HepG2 (cell line): ENCODE data around the gene HOXA10. TPM values are rescaled to one million over a fixed set of nuclear protein-coding genes. Genes with fewer than 3 reads are reported as not detected.
A peak's percentile ranks its signal among the peaks of the same experiment; 100 is the strongest.

Experiments
- BHLHE40 ChIP-seq: IDR thresholded peaks from 2 replicates; pipeline ENCODE4 v1.6.1; 2011; ENCODE audit warnings: low read length, improper control_type of control experiment
- FOXA3 ChIP-seq: IDR thresholded peaks from 2 replicates; pipeline ENCODE4 v1.6.1; 2016; ENCODE audit warnings: missing genetic modification reagents, missing compliant biosample characterization
- KMT2A ChIP-seq: sonication (generic); formaldehyde crosslinking; IDR thresholded peaks from 2 replicates; pipeline ENCODE4 v1.4.0; 2020; ENCODE audit warnings: missing genetic modification reagents
- SAP130 ChIP-seq: IDR thresholded peaks from 2 replicates; pipeline ENCODE4 v1.6.1; 2016; ENCODE audit warnings: low read depth
- ZNF460 ChIP-seq: sonication (generic); formaldehyde crosslinking; IDR thresholded peaks from 2 replicates; pipeline ENCODE4 v1.5.1; 2020; ENCODE audit warnings: missing genetic modification reagents, mild to moderate bottlenecking, borderline replicate concordance
- ZNF660 ChIP-seq: sonication (generic); formaldehyde crosslinking; IDR thresholded peaks from 2 replicates; pipeline ENCODE4 v1.5.1; 2020; ENCODE audit warnings: mild to moderate bottlenecking, low read depth, missing genetic modification reagents, borderline replicate concordance
- polyA plus RNA-seq, 8 experiments: library from polyadenylated mRNA; depleted of rRNA in 3 of 8; stranded (reverse) in 7 of 8; unstranded in 1 of 8; fragments of >200 nt; fragmentation: Illumina TruSeq in 4 of 8; extraction: Trizol in 4 of 8; gene quantifications; 2 replicates each; pipeline versions ENCODE4 v1.2.1 to v1.2.3, GENCODE V29; 2011 to 2016; ENCODE audit warnings: low read depth in 4 of 8, missing spikeins in 1 of 8, mixed read lengths in 1 of 8; ENCODE audit not compliant: insufficient read depth in 1 of 8
- total RNA-seq, 5 experiments: library from RNA; depleted of rRNA; stranded (reverse); fragments of >200 nt; fragmentation: Illumina TruSeq; extraction: Trizol; gene quantifications; 2 replicates each; pipeline ENCODE4 v1.2.3, GENCODE V29; 2016; ENCODE audit warnings: low read depth in 1 of 5
- TF ChIP-seq, protein P1 (sequence below), 2 experiments: sonication (generic) in 1 of 2; formaldehyde crosslinking in 1 of 2; IDR thresholded peaks; 2 replicates each; pipeline versions ENCODE4 v1.6.1 to v1.9.0; 2014 to 2022; ENCODE audit warnings: antibody characterized with exemption in 1 of 2, borderline replicate concordance in 1 of 2, inconsistent platforms in 1 of 2, low read depth in 1 of 2, missing genetic modification reagents in 1 of 2
- TF ChIP-seq, protein P2 (sequence below): sonication (generic); formaldehyde crosslinking; IDR thresholded peaks from 2 replicates; pipeline ENCODE4 v1.4.0; 2020; ENCODE audit warnings: missing genetic modification reagents, borderline replicate concordance
- TF ChIP-seq, protein P3 (sequence below): sonication (generic); formaldehyde crosslinking; IDR thresholded peaks from 2 replicates; pipeline ENCODE4 v1.4.0; 2020; ENCODE audit warnings: missing genetic modification reagents
- TF ChIP-seq, protein P4 (sequence below): sonication (generic); formaldehyde crosslinking; IDR thresholded peaks from 2 replicates; pipeline ENCODE4 v1.5.0; 2020; ENCODE audit warnings: missing genetic modification reagents, mild to moderate bottlenecking, borderline replicate concordance
- TF ChIP-seq, protein P5 (sequence below): IDR thresholded peaks from 2 replicates; pipeline ENCODE4 v1.4.0; 2020; ENCODE audit warnings: mild to moderate bottlenecking, missing genetic modification reagents

HOXA10 gene
- total and polyA plus RNA-seq, 2 of the 13 experiments (the other 11 are each of a cell fraction or from before 2014, with no cell fraction given), result not detected

DNA sequence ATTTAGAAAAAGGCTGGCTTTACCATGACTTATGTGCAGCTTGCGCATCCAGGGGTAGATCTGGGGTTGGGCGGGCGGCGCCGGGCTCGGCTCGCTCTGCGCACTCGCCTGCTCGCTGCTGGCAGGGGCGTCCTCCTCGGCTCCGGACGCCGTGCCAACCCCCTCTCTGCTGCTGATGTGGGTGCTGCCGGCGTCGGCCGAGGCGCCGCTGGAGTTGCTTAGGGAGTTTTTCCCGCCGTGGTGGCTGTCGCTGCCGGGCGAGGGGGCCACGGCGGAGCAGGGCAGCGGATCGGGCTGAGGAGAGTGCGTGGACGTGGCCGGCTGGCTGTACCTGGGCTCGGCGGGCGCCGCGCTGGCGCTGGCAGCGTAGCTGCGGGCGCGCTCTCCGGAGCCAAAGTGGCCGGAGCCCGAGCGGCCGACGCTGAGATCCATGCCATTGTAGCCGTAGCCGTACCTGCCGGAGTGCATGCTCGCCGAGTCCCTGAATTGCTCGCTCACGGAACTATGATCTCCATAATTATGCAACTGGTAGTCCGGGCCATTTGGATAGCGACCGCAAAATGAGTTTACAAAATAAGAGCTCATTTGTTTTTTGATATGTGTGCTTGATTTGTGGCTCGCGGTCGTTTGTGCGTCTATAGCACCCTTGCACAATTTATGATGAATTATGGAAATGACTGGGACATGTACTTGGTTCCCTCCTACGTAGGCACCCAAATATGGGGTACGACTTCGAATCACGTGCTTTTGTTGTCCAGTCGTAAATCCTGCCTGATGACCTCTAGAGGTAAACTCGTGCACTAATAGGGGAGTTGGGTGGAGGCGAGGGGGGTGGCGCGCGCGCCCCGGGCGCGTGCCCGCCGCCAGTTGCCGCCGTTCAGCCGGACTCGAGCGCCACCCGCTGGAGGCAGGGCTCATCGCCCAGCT lies 30.8 kb downstream of the HOXA10 start, which contains the start of gene HOXA5 (continued):
- TF ChIP-seq, protein P1, sequence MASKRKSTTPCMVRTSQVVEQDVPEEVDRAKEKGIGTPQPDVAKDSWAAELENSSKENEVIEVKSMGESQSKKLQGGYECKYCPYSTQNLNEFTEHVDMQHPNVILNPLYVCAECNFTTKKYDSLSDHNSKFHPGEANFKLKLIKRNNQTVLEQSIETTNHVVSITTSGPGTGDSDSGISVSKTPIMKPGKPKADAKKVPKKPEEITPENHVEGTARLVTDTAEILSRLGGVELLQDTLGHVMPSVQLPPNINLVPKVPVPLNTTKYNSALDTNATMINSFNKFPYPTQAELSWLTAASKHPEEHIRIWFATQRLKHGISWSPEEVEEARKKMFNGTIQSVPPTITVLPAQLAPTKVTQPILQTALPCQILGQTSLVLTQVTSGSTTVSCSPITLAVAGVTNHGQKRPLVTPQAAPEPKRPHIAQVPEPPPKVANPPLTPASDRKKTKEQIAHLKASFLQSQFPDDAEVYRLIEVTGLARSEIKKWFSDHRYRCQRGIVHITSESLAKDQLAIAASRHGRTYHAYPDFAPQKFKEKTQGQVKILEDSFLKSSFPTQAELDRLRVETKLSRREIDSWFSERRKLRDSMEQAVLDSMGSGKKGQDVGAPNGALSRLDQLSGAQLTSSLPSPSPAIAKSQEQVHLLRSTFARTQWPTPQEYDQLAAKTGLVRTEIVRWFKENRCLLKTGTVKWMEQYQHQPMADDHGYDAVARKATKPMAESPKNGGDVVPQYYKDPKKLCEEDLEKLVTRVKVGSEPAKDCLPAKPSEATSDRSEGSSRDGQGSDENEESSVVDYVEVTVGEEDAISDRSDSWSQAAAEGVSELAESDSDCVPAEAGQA (IDR thresholded peaks at IDR 0.05; ENCODE audit: low read depth), result no peak
- TF ChIP-seq, protein P1 (CRISPR knock-in tag; IDR thresholded peaks at IDR 0.05; ENCODE audit: borderline replicate concordance), result no peak
- TF ChIP-seq, protein P2, sequence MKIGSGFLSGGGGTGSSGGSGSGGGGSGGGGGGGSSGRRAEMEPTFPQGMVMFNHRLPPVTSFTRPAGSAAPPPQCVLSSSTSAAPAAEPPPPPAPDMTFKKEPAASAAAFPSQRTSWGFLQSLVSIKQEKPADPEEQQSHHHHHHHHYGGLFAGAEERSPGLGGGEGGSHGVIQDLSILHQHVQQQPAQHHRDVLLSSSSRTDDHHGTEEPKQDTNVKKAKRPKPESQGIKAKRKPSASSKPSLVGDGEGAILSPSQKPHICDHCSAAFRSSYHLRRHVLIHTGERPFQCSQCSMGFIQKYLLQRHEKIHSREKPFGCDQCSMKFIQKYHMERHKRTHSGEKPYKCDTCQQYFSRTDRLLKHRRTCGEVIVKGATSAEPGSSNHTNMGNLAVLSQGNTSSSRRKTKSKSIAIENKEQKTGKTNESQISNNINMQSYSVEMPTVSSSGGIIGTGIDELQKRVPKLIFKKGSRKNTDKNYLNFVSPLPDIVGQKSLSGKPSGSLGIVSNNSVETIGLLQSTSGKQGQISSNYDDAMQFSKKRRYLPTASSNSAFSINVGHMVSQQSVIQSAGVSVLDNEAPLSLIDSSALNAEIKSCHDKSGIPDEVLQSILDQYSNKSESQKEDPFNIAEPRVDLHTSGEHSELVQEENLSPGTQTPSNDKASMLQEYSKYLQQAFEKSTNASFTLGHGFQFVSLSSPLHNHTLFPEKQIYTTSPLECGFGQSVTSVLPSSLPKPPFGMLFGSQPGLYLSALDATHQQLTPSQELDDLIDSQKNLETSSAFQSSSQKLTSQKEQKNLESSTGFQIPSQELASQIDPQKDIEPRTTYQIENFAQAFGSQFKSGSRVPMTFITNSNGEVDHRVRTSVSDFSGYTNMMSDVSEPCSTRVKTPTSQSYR (CRISPR knock-in tag), result no peak
- TF ChIP-seq, protein P3, sequence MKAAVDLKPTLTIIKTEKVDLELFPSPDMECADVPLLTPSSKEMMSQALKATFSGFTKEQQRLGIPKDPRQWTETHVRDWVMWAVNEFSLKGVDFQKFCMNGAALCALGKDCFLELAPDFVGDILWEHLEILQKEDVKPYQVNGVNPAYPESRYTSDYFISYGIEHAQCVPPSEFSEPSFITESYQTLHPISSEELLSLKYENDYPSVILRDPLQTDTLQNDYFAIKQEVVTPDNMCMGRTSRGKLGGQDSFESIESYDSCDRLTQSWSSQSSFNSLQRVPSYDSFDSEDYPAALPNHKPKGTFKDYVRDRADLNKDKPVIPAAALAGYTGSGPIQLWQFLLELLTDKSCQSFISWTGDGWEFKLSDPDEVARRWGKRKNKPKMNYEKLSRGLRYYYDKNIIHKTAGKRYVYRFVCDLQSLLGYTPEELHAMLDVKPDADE (CRISPR knock-in tag), result no peak
- peak; percentile 77 for TF ChIP-seq BHLHE40
- TF ChIP-seq ZNF660 (CRISPR knock-in tag), result no peak
- TF ChIP-seq SAP130 (CRISPR knock-in tag), result peak; percentile 58
- peak; percentile 37; the same call in 1 of the 2 replicates for TF ChIP-seq KMT2A (CRISPR knock-in tag)
- TF ChIP-seq, protein P4, sequence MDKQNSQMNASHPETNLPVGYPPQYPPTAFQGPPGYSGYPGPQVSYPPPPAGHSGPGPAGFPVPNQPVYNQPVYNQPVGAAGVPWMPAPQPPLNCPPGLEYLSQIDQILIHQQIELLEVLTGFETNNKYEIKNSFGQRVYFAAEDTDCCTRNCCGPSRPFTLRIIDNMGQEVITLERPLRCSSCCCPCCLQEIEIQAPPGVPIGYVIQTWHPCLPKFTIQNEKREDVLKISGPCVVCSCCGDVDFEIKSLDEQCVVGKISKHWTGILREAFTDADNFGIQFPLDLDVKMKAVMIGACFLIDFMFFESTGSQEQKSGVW (CRISPR knock-in tag), result no peak
- TF ChIP-seq ZNF460, result no peak
- TF ChIP-seq FOXA3 (CRISPR knock-in tag), result peak; percentile 25; the same call in 1 of the 2 replicates
- TF ChIP-seq, protein P5, sequence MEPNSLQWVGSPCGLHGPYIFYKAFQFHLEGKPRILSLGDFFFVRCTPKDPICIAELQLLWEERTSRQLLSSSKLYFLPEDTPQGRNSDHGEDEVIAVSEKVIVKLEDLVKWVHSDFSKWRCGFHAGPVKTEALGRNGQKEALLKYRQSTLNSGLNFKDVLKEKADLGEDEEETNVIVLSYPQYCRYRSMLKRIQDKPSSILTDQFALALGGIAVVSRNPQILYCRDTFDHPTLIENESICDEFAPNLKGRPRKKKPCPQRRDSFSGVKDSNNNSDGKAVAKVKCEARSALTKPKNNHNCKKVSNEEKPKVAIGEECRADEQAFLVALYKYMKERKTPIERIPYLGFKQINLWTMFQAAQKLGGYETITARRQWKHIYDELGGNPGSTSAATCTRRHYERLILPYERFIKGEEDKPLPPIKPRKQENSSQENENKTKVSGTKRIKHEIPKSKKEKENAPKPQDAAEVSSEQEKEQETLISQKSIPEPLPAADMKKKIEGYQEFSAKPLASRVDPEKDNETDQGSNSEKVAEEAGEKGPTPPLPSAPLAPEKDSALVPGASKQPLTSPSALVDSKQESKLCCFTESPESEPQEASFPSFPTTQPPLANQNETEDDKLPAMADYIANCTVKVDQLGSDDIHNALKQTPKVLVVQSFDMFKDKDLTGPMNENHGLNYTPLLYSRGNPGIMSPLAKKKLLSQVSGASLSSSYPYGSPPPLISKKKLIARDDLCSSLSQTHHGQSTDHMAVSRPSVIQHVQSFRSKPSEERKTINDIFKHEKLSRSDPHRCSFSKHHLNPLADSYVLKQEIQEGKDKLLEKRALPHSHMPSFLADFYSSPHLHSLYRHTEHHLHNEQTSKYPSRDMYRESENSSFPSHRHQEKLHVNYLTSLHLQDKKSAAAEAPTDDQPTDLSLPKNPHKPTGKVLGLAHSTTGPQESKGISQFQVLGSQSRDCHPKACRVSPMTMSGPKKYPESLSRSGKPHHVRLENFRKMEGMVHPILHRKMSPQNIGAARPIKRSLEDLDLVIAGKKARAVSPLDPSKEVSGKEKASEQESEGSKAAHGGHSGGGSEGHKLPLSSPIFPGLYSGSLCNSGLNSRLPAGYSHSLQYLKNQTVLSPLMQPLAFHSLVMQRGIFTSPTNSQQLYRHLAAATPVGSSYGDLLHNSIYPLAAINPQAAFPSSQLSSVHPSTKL (CRISPR knock-in tag), result peak; percentile 45; the same call in 1 of the 2 replicates
